K562 (cell line): Measurements from ENCODE around the gene ACTL8. TPM values are rescaled to one million over a fixed set of nuclear protein-coding genes. Genes with fewer than 3 reads are reported as not detected.

Experiments used
- ATAC-seq: fragments of 200-7000 bp; cut with Tn5 transposase; 3 replicates; pipeline ENCODE4 v1.9.1; 2020; ENCODE audit warnings: moderate library complexity
- BruUV-seq: library from RNA; stranded (reverse); fragments of 400-500 nt; replicated peaks from 2 replicates; lab custom pipeline; 2021; lab: Mats Ljungman, UMichigan
- CTCF ChIA-PET: fragments of 300-600 bp; formaldehyde crosslinking; extraction: SDS; loops from one replicate; lab custom pipeline; 2021; ENCODE audit warnings: low intra/inter-chr PET ratio; lab: Yijun Ruan, JAX
- POLR2A ChIA-PET: fragments of 300-600, 350-650 bp; sonication (Branson Sonifier 250); formaldehyde crosslinking; extraction: SDS; loops from one replicate; lab custom pipeline; 2021; ENCODE audit warnings: antibody characterized with exemption, inconsistent platforms; lab: Yijun Ruan, JAX
- DNase-seq, 4 experiments: peaks; one replicate each; pipeline versions ENCODE4 v3.0.0 to v3.0.0-alpha.2; 2011 to 2018; ENCODE audit warnings: low spot score in 3 of 4, mixed read lengths in 3 of 4; ENCODE audit errors: extremely low read depth in 1 of 4
- FAIRE-seq: peaks from 2 replicates; lab custom pipeline; 2011; peaks lifted over from hg19 to GRCh38; lab: Jason Lieb, UNC
- H2AFZ ChIP-seq: 2 replicates; pipeline ENCODE4 v1.6.0; 2011; ENCODE audit warnings: low read depth, low read length, control low read depth, inconsistent platforms
- H3K27ac ChIP-seq: fragments of 200-600 bp; 3 replicates; pipeline ENCODE4 v1.8.0; 2011; ENCODE audit warnings: low read depth, mild to moderate bottlenecking, control low read depth, inconsistent platforms, low read length, moderate library complexity, mixed read lengths; ENCODE audit errors: extremely low read depth
- H3K27me3 ChIP-seq, 2 experiments: fragments of 300-600 bp in 1 of 2; 2 replicates in 1 of 2; 3 replicates in 1 of 2; pipeline versions ENCODE4 v1.6.0 to v1.8.0; 2011; ENCODE audit warnings: inconsistent platforms in 2 of 2, low read length in 2 of 2, mild to moderate bottlenecking in 1 of 2, mixed read lengths in 1 of 2, moderate library complexity in 1 of 2; ENCODE audit not compliant: control insufficient read depth in 2 of 2, insufficient read depth in 2 of 2
- H3K36me3 ChIP-seq: fragments of 300-600 bp; 3 replicates; pipeline ENCODE4 v1.8.0; 2011; ENCODE audit warnings: mild to moderate bottlenecking, low read length, inconsistent platforms; ENCODE audit not compliant: control insufficient read depth, insufficient read depth
- H3K4me1 ChIP-seq, 2 experiments: fragments of 200-600 bp in 1 of 2; replicated peaks in 1 of 2; 2 replicates in 1 of 2; 3 replicates in 1 of 2; pipeline versions ENCODE4 v1.5.1 to v1.8.0; 2011; ENCODE audit warnings: inconsistent platforms in 2 of 2, low read length in 2 of 2, mild to moderate bottlenecking in 1 of 2, mixed read lengths in 1 of 2, moderate library complexity in 1 of 2; ENCODE audit not compliant: control insufficient read depth in 2 of 2, insufficient read depth in 2 of 2
- H3K4me2 ChIP-seq: 2 replicates; pipeline ENCODE4 v1.6.1; 2011; ENCODE audit warnings: low read length, control low read depth, inconsistent platforms, mixed read lengths; ENCODE audit not compliant: insufficient read depth
- H3K4me3 ChIP-seq: fragments of 200-600 bp; sonication (generic), shearing (Covaris generic); 2 replicates; pipeline ENCODE4 v1.5.1; 2016; ENCODE audit warnings: control low read depth, inconsistent platforms
- H3K79me2 ChIP-seq: fragments of 200-600 bp; 3 replicates; pipeline ENCODE4 v1.8.0; 2011; ENCODE audit warnings: low read length, inconsistent platforms; ENCODE audit not compliant: control insufficient read depth, insufficient read depth
- H3K9ac ChIP-seq, 2 experiments: 2 replicates each; pipeline versions ENCODE4 v1.6.0 to v1.6.1; 2011; ENCODE audit warnings: low read depth in 2 of 2, low read length in 2 of 2, control low read depth in 1 of 2, inconsistent platforms in 1 of 2, mild to moderate bottlenecking in 1 of 2, mixed read lengths in 1 of 2; ENCODE audit not compliant: insufficient read depth in 1 of 2
- H3K9me1 ChIP-seq: one replicate; pipeline ENCODE4 v1.6.0; 2011; ENCODE audit warnings: inconsistent platforms, mild to moderate bottlenecking, low read length, moderate library complexity; ENCODE audit not compliant: control insufficient read depth, insufficient read depth
- H3K9me3 ChIP-seq: replicated peaks from 2 replicates; pipeline ENCODE4 v1.5.1; 2011; ENCODE audit warnings: low read depth, low read length, inconsistent platforms; ENCODE audit not compliant: control insufficient read depth, insufficient read depth
- H4K20me1 ChIP-seq: replicated peaks from 2 replicates; pipeline ENCODE4 v1.6.1; 2011; ENCODE audit warnings: low read length, inconsistent platforms, mixed read lengths; ENCODE audit not compliant: control insufficient read depth, insufficient read depth
- BHLHE40 ChIP-seq: IDR thresholded peaks from 2 replicates; pipeline ENCODE4 v1.6.1; 2011; ENCODE audit warnings: low read length, improper control_type of control experiment
- LCOR ChIP-seq: sonication (generic); formaldehyde crosslinking; IDR thresholded peaks from 2 replicates; pipeline ENCODE4 v1.8.0; 2022; ENCODE audit warnings: mild to moderate bottlenecking, missing genetic modification reagents
- MAFG ChIP-seq: fragments of 450-650 bp; conservative IDR thresholded peaks from 2 replicates; pipeline ENCODE4 v1.6.1; 2016; ENCODE audit warnings: missing genetic modification characterization, missing compliant biosample characterization
- MTF1 ChIP-seq: fragments of 250-450 bp; sonication (Bioruptor Pico); IDR thresholded peaks from 2 replicates; pipeline ENCODE4 v1.9.0; 2021; ENCODE audit warnings: moderate library complexity, mild to moderate bottlenecking, inconsistent platforms, borderline replicate concordance
- MYC ChIP-seq, 2 experiments: fragments of 250-450 bp in 1 of 2; sonication (Bioruptor Pico) in 1 of 2; IDR thresholded peaks; 2 replicates each; pipeline versions ENCODE4 v1.5.1 to v1.6.1; 2012 to 2021; ENCODE audit warnings: low read depth in 2 of 2, borderline replicate concordance in 1 of 2, improper control_type of control experiment in 1 of 2, low read length in 1 of 2, mild to moderate bottlenecking in 1 of 2, moderate library complexity in 1 of 2
- RAD51 ChIP-seq: fragments of 450-650 bp; IDR thresholded peaks from 2 replicates; pipeline ENCODE4 v1.7.1; 2016; ENCODE audit warnings: low read depth, mild to moderate bottlenecking, borderline replicate concordance
- ZFX ChIP-seq: sonication (generic); formaldehyde crosslinking; IDR thresholded peaks from 2 replicates; pipeline ENCODE4 v1.8.0; 2022; ENCODE audit warnings: mild to moderate bottlenecking, missing genetic modification reagents, moderate library complexity
- ZNF197 ChIP-seq: fragments of 200-800 bp; sonication (Bioruptor generic); IDR thresholded peaks from 2 replicates; pipeline ENCODE4 v1.6.1; 2016; ENCODE audit warnings: low read depth, missing genetic modification characterization, missing compliant biosample characterization
- ZNF311 ChIP-seq: fragments of 250-450 bp; sonication (Bioruptor Pico); IDR thresholded peaks from 2 replicates; pipeline ENCODE4 v1.4.0; 2020; ENCODE audit warnings: mild to moderate bottlenecking, moderate library complexity
- ZNF316 ChIP-seq: fragments of 450-650 bp; IDR thresholded peaks from 2 replicates; pipeline ENCODE4 v1.6.1; 2016
- ZNF780A ChIP-seq: fragments of 250-450 bp; sonication (Bioruptor Pico); IDR thresholded peaks from 2 replicates; pipeline ENCODE4 v1.5.0; 2021; ENCODE audit warnings: mild to moderate bottlenecking
- WGBS: fragments of 100-300 bp; shearing (Covaris generic); methylation state at CpG from one replicate; pipeline ENCODE4 v1.1.6; 2016; ENCODE audit warnings: low coverage, mixed read lengths; ENCODE audit not compliant: insufficient coverage; ENCODE audit errors: missing lambda C conversion rate; 5-methylcytosine and 5-hydroxymethylcytosine counted together
- in situ Hi-C: fragments of 300-500 bp; cut with MboI; formaldehyde crosslinking; loops from 4 replicates; pipeline ENCODE4 v1.15.0; 2018; ENCODE audit warnings: inconsistent platforms, mixed read lengths
- intact Hi-C: fragments of 100-400 bp; cut with micrococcal nuclease; formaldehyde crosslinking; loops from 2 replicates; pipeline ENCODE4 v1.14.2; 2022
- polyA plus RNA-seq, 8 experiments: library from polyadenylated mRNA; depleted of rRNA in 4 of 8; stranded (reverse) in 5 of 8; unstranded in 3 of 8; fragments of >200 nt; fragmentation: Nextera tagmentation in 2 of 8; fragmentation: Illumina TruSeq in 1 of 8; extraction: Ambion mirVana in 2 of 8; extraction: Trizol in 1 of 8; gene quantifications; 2 replicates each; pipeline versions ENCODE4 v1.2.1 to v1.2.3, GENCODE V29; 2011 to 2014; ENCODE audit warnings: inconsistent platforms in 1 of 8, missing spikeins in 1 of 8
- total RNA-seq, 7 experiments: library from RNA; depleted of rRNA in 6 of 7; stranded (reverse); fragments of >200 nt in 6 of 7; fragmentation: Illumina TruSeq in 2 of 7; extraction: Trizol in 2 of 7; gene quantifications; 2 replicates each; pipeline versions ENCODE4 v1.2.1 to v1.2.3, GENCODE V29; 2011 to 2021; ENCODE audit warnings: low replicate concordance in 1 of 7

Gene ACTL8
- total and polyA plus RNA-seq, 9 of the 15 experiments (the other 6 are each of a cell fraction or from before 2014, with no cell fraction given) = 0.30 to 3.3 (median 1.6) TPM

GRCh38 chr1:17772615-17773212 is 17.6 kb downstream of the ACTL8 start:
- in situ Hi-C loops = no loop called here
- TF ChIP-seq MTF1 (CRISPR knock-in tag) (no peak), ZNF316 (no peak), ZFX (CRISPR knock-in tag) (no peak), ZNF780A (CRISPR knock-in tag) (no peak), MAFG (tag) (no peak), ZNF197 (CRISPR knock-in tag) (no peak), RAD51 (no peak), MYC (IDR thresholded peaks at IDR 0.05; ENCODE audit: low read depth, low read length) (no peak), MYC (CRISPR knock-in tag; IDR thresholded peaks at IDR 0.05; ENCODE audit: borderline replicate concordance, low read depth) (no peak), LCOR (CRISPR knock-in tag) (no peak), ZNF311 (CRISPR knock-in tag) (no peak), BHLHE40 (no peak)
- TF ChIP-seq, all 486 proteins: peak for 0
- Histone ChIP-seq H3K9me3 (no peaks in the 10 kb centered on the region), H4K20me1 (peaks cover 14% of the 10 kb centered on the region; the same call in 1 of the 2 replicates), H3K27me3 (peaks cover 12 to 63% of the 10 kb centered on the region in 2 experiments; a peak in 4 of 5 replicates), H3K4me2 (no peak overlapping the region), H3K4me3 (no peak overlapping the region), H3K36me3 (no peaks in the 10 kb centered on the region), H3K4me1 (no peaks in the 10 kb centered on the region; a peak in 1 of 5 replicates), H3K9me1 (no peaks in the 10 kb centered on the region), H3K27ac (no peak overlapping the region), H3K79me2 (no peaks in the 10 kb centered on the region), H3K9ac (no peak overlapping the region), H2AFZ (no peak overlapping the region)
- no peak for DNase-seq
- intact Hi-C loops = no loop called here
- FAIRE-seq = no peak
- ChIA-PET CTCF (no interaction called here), POLR2A (interaction anchor here (0.6 to 1.0 kb wide), 2 partner anchors 32 to 83 kb away, joined by 3 to 5 read pairs; no protein-coding TSS in a partner anchor)
- no peak for ATAC-seq
- BruUV-seq = no TSS peak
- 0% methylated on average over 14 of the region's 14 CpGs for WGBS
